Aorta (tissue), 5 donors: ENCODE results near the gene ETV6. TPM values are rescaled to one million over a fixed set of nuclear protein-coding genes. Genes with fewer than 3 reads are reported as not detected.
A peak's percentile ranks its signal among the peaks of the same experiment; 100 is the strongest.

Source experiments
- ATAC-seq: fragments of 200-7000 bp; cut with Tn5 transposase; one replicate; pipeline ENCODE4 v1.9.1; 2022; ENCODE audit warnings: moderate library complexity; ENCODE audit not compliant: low FRiP score
- DNase-seq, 2 donors: peaks; one replicate each; pipeline ENCODE4 v3.0.0-alpha.2; 2020
- H3K27ac ChIP-seq, 2 donors: one replicate each; pipeline ENCODE4 v1.5.1; 2013; ENCODE audit warnings: low read length in 2 of 2, mild to moderate bottlenecking in 2 of 2, moderate library complexity in 2 of 2, control low read depth in 1 of 2, inconsistent platforms in 1 of 2, low read depth in 1 of 2
- H3K27me3 ChIP-seq, 2 donors: one replicate each; pipeline ENCODE4 v1.6.1; 2013; ENCODE audit warnings: control low read depth in 1 of 2, low read length in 1 of 2, mild to moderate bottlenecking in 1 of 2, moderate library complexity in 1 of 2; ENCODE audit not compliant: insufficient read depth in 2 of 2, control insufficient read depth in 1 of 2
- H3K36me3 ChIP-seq, 2 donors: one replicate each; pipeline ENCODE4 v1.6.1; 2013; ENCODE audit warnings: control low read depth in 1 of 2, low read length in 1 of 2, mild to moderate bottlenecking in 1 of 2; ENCODE audit not compliant: insufficient read depth in 2 of 2, control insufficient read depth in 1 of 2
- H3K4me1 ChIP-seq, 2 donors: one replicate each; pipeline ENCODE4 v1.6.1; 2013; ENCODE audit warnings: low read length in 2 of 2, control low read depth in 1 of 2, mild to moderate bottlenecking in 1 of 2, moderate library complexity in 1 of 2; ENCODE audit not compliant: insufficient read depth in 2 of 2, control insufficient read depth in 1 of 2
- H3K4me3 ChIP-seq, 2 donors: one replicate each; pipeline ENCODE4 v1.5.1; 2013; ENCODE audit warnings: low read length in 2 of 2, control low read depth in 1 of 2, mild to moderate bottlenecking in 1 of 2
- H3K9me3 ChIP-seq: one replicate; pipeline ENCODE4 v1.6.1; 2013; ENCODE audit warnings: mild to moderate bottlenecking, low read length; ENCODE audit not compliant: control insufficient read depth
- WGBS, 2 donors: extraction: QIAGEN DNeasy Blood & Tissue Kit; methylation state at CpG; one replicate each; pipeline ENCODE4 v1.1.7; 2013; 5-methylcytosine and 5-hydroxymethylcytosine counted together
- intact Hi-C, 2 donors: fragments of 100-400 bp; cut with DNase I; formaldehyde crosslinking; loops; one replicate each; pipeline versions ENCODE4 v1.14.2 to v1.15.0; 2022
- polyA plus RNA-seq, 2 donors: library from polyadenylated mRNA; stranded (reverse); fragments of 200-250 nt; gene quantifications; one replicate each; pipeline ENCODE4 v1.2.3, GENCODE V29; 2013
- total RNA-seq, 2 donors: library from RNA; stranded (reverse); fragmentation: NEBNext Ultra II Directional; extraction: Animal tissue kit (Norgen Biotek cat#: 25700); gene quantifications; one replicate each; pipeline ENCODE4 v1.2.1, GENCODE V29; 2021
- donor health status: healthy with polysubstance abuse.
- donor health status: Bipolar disorder and iron deficiency.
- donor health status: DM: no; HTN: no; CAD: no.
- donor health status: DM: no; HTN: no; CAD: no.
- donor health status: DM: yes; HTN: yes; CAD: no.

The ETV6 gene
- total and polyA plus RNA-seq, 4 donors = 6.9 to 113 (median 46.7) TPM

DNA sequence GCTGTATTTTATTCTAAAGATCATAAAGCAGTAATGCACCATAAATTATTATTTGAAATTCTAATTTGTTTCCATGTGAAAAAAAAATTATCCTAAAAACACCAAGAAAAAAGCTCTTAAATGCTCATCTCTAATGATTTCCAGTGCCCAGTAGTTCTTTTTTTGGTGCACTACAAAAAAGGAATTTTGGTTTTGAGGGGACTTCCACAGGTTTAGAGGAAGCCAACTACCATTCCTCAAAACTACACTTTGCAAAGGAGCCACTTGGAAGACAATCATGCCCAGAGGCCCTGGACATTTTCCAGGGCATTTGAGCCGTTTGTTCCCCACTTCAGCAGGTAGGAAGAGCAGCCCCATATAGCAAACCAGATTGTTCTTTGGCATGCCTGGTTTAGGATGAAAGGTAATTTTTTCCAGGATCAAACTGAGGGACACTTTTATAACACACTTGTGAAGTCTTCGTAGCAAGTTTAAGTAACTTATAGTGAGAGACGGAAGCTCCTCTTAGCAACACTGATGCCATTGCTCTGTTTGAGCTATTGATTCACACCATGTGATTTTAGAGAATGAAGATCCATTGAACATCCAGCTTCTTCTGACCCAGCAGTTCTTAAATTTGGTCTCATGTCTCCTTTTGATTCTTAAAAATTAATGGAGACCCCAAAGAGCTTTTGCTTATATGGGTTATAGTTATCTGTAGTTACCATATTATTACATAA, 187.9 kb downstream of the ETV6 start:
- 69 to 71% methylated on average over 3 of the region's 3 CpGs for WGBS, 2 donors
- ATAC-seq (no peak), DNase-seq (no peak)
- Histone ChIP-seq H3K36me3 (peaks cover 0 to 3% of the 10 kb centered on the region in 2 donors), H3K4me3 (no peak overlapping the region), H3K27me3 (no peaks in the 10 kb centered on the region), H3K9me3 (no peaks in the 10 kb centered on the region), H3K4me1 (peaks cover 11 to 27% of the 10 kb centered on the region in 2 donors), H3K27ac (no peak overlapping the region)
- intact Hi-C loops = loop anchor here (5.0 kb wide), 2 partner anchors 50 to 185 kb away; no protein-coding TSS in a partner anchor

DNA sequence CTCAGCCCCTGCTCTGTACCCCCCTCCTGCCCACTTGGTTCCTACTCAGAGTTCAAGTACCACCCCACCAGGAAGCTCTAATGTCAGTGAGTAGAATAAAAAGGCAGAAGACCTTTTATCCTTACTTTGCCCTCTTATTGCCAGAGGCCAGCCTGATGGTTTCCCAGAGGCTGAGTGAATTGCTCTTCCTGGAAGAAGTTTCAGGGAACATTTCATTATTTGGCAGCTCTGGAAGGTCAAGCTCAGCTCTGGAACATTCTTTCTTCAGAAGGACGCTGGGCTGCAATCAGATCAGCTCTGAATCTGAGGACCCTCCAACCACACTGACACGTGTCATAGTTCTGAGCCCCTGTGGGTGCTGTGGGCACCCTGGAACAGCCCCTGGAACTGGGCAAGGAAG, 188.9 kb downstream of the ETV6 start:
- 28% methylated on average over 2 of the region's 2 CpGs for WGBS, 2 donors
- no peak overlapping the region for H3K4me3 ChIP-seq
- intact Hi-C loops = loop anchor here (5.0 kb wide), 2 partner anchors 51 to 186 kb away; no protein-coding TSS in a partner anchor
- ATAC-seq (peak; percentile 39), DNase-seq (no peak)
- H3K9me3 ChIP-seq = no peaks in the 10 kb centered on the region
- no peaks in the 10 kb centered on the region for H3K27me3 ChIP-seq
- peaks cover 9 to 27% of the 10 kb centered on the region in 2 donors for H3K4me1 ChIP-seq
- H3K27ac ChIP-seq = peak overlapping the region; percentile 73 to 81
- H3K36me3 ChIP-seq = peaks cover 0 to 5% of the 10 kb centered on the region in 2 donors

DNA sequence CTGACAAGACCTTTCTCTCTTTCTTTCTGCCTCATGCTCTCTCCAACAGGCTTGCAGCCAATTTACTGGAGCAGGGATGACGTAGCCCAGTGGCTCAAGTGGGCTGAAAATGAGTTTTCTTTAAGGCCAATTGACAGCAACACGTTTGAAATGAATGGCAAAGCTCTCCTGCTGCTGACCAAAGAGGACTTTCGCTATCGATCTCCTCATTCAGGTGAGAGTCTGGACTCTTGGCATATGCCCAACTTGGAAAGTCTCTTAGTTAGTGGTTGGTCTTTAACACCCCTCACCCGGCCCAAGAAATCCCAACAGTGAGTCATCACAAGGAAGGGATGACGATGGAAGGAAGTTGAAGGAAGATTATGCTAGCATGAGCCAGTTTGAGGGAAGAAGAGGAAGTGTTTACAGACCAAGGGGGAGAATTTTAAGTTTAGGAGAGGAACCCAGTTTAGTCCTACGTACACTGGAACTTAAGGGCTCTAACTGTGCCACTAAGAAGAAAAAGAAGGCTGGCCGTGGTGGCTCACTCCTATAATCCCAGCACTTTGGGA, 189.7 kb downstream of the ETV6 start:
- ATAC-seq (peak; percentile 76), DNase-seq (peak in 1 of 2 donors; percentile 73)
- H3K4me1 ChIP-seq = peaks cover 3 to 22% of the 10 kb centered on the region in 2 donors
- WGBS, 2 donors = 43 to 45% methylated on average over 8 of the region's 8 CpGs
- peaks cover 0 to 5% of the 10 kb centered on the region in 2 donors for H3K36me3 ChIP-seq
- no peaks in the 10 kb centered on the region for H3K9me3 ChIP-seq
- peak overlapping the region; percentile 60 to 73 for H3K27ac ChIP-seq
- no peak overlapping the region for H3K4me3 ChIP-seq
- intact Hi-C loops = loop anchor here (5.0 kb wide), 2 partner anchors 52 to 187 kb away; no protein-coding TSS in a partner anchor
- H3K27me3 ChIP-seq = no peaks in the 10 kb centered on the region

DNA sequence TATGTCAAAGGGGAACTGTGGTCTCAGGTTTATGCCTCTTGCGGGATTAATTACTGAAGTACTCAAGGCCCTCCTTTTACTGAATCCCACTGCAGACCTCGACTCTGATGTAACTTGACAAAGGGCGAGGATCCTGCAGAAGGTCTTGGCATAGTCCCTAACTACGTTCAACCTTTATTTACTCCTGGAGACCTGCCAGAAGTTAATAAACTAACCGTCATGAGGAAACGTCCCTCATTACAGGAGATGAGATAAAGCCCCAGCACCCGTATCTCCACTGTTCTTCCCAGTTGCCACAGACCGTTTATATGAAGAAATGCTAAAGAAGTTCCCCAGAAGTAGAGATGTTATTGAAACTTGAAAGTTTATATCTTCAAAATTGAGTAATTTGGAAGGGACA, 190.9 kb downstream of the ETV6 start:
- peaks cover 3 to 17% of the 10 kb centered on the region in 2 donors for H3K4me1 ChIP-seq
- H3K9me3 ChIP-seq = no peaks in the 10 kb centered on the region
- no peaks in the 10 kb centered on the region for H3K27me3 ChIP-seq
- no peak overlapping the region for H3K27ac ChIP-seq
- ATAC-seq (no peak), DNase-seq (no peak)
- peaks cover 0 to 5% of the 10 kb centered on the region in 2 donors for H3K36me3 ChIP-seq
- H3K4me3 ChIP-seq = no peak overlapping the region
- intact Hi-C loops = loop anchor here in 1 of 2 donors (5.0 kb wide), 1 partner anchor 52 kb away; no protein-coding TSS in a partner anchor
- WGBS, 2 donors = 67 to 71% methylated on average over 8 of the region's 8 CpGs

DNA sequence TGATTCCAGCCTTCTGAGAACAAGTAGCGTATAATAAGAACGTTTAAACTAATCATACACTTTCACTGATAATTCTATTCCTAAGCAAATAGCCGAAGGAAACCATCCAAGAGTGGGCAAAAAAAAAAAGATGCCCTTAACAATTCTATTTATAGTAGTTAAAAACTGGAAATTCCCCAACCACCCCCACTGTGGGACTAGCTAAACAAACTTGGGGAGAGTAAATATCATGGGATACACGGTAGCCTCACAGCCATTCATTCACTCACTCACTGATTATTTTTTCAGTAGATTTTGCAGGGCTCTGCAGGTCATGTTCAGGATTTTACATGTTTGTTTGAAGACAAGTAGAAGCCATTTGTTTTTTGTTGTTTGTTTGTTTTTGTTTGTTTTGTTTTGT, 197.0 kb downstream of the ETV6 start:
- ATAC-seq (no peak), DNase-seq (no peak)
- peaks cover 0 to 5% of the 10 kb centered on the region in 2 donors for H3K36me3 ChIP-seq
- no peak overlapping the region for H3K4me3 ChIP-seq
- H3K9me3 ChIP-seq = no peaks in the 10 kb centered on the region
- intact Hi-C loops = no loop called here
- WGBS, 2 donors = 17 to 19% methylated on average over 4 of the region's 4 CpGs
- H3K4me1 ChIP-seq = no peaks in the 10 kb centered on the region
- no peak overlapping the region for H3K27ac ChIP-seq
- H3K27me3 ChIP-seq = no peaks in the 10 kb centered on the region

DNA sequence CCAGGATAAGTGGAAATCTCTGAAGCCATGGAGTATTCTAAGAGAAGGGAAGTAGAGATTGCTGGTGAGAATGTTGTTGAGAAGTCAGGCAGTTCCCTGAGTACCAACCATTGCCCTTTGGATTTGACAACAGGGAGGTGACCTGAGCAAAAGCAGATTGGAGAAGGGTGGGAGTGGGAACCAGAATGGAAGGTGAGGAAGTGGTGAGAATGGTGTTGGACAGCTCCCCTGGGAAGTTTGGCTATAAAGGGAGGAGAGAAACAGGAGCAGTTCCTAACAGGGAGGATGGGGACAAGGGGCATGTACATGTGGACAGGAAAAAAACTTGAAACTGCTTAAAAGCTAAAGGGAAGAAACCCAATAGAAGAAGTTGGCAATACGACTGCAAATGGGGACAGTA, 198.1 kb downstream of the ETV6 start:
- 85 to 94% methylated on average over 1 of the region's 1 CpG for WGBS, 2 donors
- intact Hi-C loops = no loop called here

DNA sequence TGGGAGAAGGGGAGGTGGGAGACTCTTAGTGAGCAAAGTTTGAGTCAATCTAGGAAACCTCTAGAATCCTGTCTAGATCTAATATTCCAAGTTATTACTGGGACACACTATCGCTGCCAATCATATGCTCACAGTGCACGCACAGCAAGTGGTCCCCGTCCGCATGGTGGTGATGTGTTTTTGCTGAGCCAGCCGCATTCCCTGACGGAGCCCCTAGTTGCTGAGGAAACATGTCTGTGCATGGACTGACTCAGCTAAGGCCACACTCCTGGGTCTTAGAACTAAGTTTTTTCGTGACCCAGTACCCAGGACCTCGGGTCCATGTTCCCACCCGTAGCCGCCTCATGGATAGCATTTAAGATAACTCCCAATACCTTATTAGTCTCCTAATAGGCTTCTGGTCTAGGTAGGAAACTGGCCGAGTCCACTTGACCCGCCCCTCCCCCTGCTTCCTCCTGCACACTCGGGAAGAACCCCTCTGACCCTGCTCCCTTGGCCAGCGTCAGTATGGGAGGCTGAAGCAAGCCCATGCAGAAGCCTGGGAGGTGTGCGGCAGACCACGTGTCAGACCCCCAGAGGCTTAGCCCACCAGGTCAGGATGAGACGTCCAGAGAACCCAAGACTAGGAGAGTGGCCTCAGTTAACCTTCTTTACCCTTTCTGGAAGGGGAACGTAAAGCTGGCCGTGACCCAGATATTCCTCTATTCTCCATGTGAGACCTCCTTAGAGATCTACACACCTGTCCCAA, 200.5 kb downstream of the ETV6 start:
- DNase-seq = no peak
- peaks cover 0 to 2% of the 10 kb centered on the region in 2 donors for H3K36me3 ChIP-seq
- WGBS, 2 donors = 89 to 96% methylated on average over 19 of the region's 19 CpGs
- intact Hi-C loops = no loop called here
- no peaks in the 10 kb centered on the region for H3K4me1 ChIP-seq
- H3K27ac ChIP-seq = no peak overlapping the region
- no peaks in the 10 kb centered on the region for H3K27me3 ChIP-seq
- no peak for ATAC-seq
- no peaks in the 10 kb centered on the region for H3K9me3 ChIP-seq
- H3K4me3 ChIP-seq = no peak overlapping the region

More for the DNA sequence above, 198.1 kb downstream of the ETV6 start:
- Histone ChIP-seq H3K4me1 (no peaks in the 10 kb centered on the region), H3K27ac (no peak overlapping the region), H3K4me3 (no peak overlapping the region), H3K36me3 (peaks cover 0 to 4% of the 10 kb centered on the region in 2 donors), H3K9me3 (no peaks in the 10 kb centered on the region), H3K27me3 (no peaks in the 10 kb centered on the region)
- ATAC-seq (no peak), DNase-seq (no peak)

DNA sequence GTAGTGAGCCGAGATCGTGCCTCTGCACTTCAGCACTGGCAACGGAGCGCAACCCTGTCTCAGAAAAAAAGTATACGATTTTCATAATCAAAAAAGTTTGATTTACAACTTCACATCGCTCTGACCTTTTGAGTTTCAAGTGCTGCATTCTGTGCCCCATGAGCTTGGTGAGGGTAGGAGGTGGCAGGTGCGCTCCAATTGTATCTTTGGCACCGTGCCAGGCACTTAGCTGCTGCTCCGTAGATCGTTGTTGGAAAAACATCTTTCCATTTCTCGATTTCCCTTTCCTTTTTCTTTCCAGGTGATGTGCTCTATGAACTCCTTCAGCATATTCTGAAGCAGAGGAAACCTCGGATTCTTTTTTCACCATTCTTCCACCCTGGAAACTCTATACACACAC, 203.7 kb downstream of the ETV6 start:
- intact Hi-C loops = no loop called here
- no peak for ATAC-seq
- peaks cover 0 to 4% of the 10 kb centered on the region in 2 donors for H3K36me3 ChIP-seq
- H3K27me3 ChIP-seq = no peaks in the 10 kb centered on the region
- no peaks in the 10 kb centered on the region for H3K9me3 ChIP-seq
- no peaks in the 10 kb centered on the region for H3K4me1 ChIP-seq
- DNase-seq = no peak
- no peak overlapping the region for H3K4me3 ChIP-seq
- no peak overlapping the region for H3K27ac ChIP-seq
- WGBS, 2 donors = 76 to 78% methylated on average over 12 of the region's 12 CpGs
